GM10248 (cell line): ENCODE results near the gene THRAP3.

Experiments used
- CTCF ChIA-PET: fragments of 300-600 bp; sonication (Branson Sonifier 250); formaldehyde crosslinking; extraction: SDS; loops from one replicate; lab custom pipeline; 2021; ENCODE audit warnings: antibody characterized with exemption; lab: Yijun Ruan, JAX
- POLR2A ChIA-PET: fragments of 350-650 bp; sonication (Branson Sonifier 250); formaldehyde crosslinking; extraction: SDS; loops from one replicate; lab custom pipeline; 2020; ENCODE audit warnings: antibody characterized with exemption; lab: Yijun Ruan, JAX
- DNase-seq: peaks from one replicate; pipeline ENCODE4 v3.0.0; 2012; ENCODE audit errors: extremely low spot score
- CTCF ChIP-seq: IDR thresholded peaks from 2 replicates; pipeline ENCODE4 v1.5.1; 2012; ENCODE audit warnings: mild to moderate bottlenecking, low read depth; ENCODE audit errors: extremely low read depth, missing control alignments, control extremely low read depth

Gene THRAP3

GRCh38 chr1:36198641-36199040, 25.6 kb upstream of the THRAP3 start:
- TF ChIP-seq CTCF: no peak
- no peak for DNase-seq
- ChIA-PET CTCF (interaction anchor here (0.5 to 3.1 kb wide), 3 partner anchors 10 to 56 kb away, joined by 3 to 17 read pairs (median 3); partner anchors contain the start of gene TRAPPC3), POLR2A (no interaction called here)

GRCh38 chr1:36199934-36200741, 24.1 kb upstream of the THRAP3 start:
- no peak for TF ChIP-seq CTCF
- POLR2A ChIA-PET: no interaction called here
- no peak for DNase-seq
- CTCF ChIA-PET: interaction anchor here (1.0 kb wide), 1 partner anchor 50 kb away, joined by 3 read pairs; the partner anchor contains the start of gene TRAPPC3

- no peak for DNase-seq
- CTCF ChIA-PET: interaction anchor here (0.9 kb wide), 1 partner anchor 15 kb away, joined by 3 read pairs; no protein-coding TSS in a partner anchor
- TF ChIP-seq CTCF: no peak
- POLR2A ChIA-PET: no interaction called here
Observed at GRCh38 chr1:36203027-36203553, 21.2 kb upstream of the THRAP3 start.

GRCh38 chr1:36203554-36204346, 20.5 kb upstream of the THRAP3 start:
- ChIA-PET CTCF (interaction anchor here (0.9 kb wide), 1 partner anchor 16 kb away, joined by 3 read pairs; no protein-coding TSS in a partner anchor), POLR2A (no interaction called here)
- peak; percentile 3 for DNase-seq
- TF ChIP-seq CTCF: no peak

GRCh38 chr1:36204347-36204909, 19.8 kb upstream of the THRAP3 start:
- ChIA-PET POLR2A (no interaction called here), CTCF (no interaction called here)
- TF ChIP-seq CTCF: no peak
- DNase-seq: no peak
